ENCODE data around the gene TVP23C. TPM values are rescaled to one million over a fixed set of nuclear protein-coding genes. Genes with fewer than 3 reads are reported as not detected.
A peak's percentile ranks its signal among the peaks of the same experiment; 100 is the strongest.
"Not testable (repeated sequence)": the region's sequence is repeated elsewhere in the genome, so short reads cannot be mapped to it uniquely, and the experiment has no call there.

TVP23C gene
- total and polyA plus RNA-seq, 8 donors, result 2.4 to 74.5 (median 21.0) TPM; not detected in 2

DNA sequence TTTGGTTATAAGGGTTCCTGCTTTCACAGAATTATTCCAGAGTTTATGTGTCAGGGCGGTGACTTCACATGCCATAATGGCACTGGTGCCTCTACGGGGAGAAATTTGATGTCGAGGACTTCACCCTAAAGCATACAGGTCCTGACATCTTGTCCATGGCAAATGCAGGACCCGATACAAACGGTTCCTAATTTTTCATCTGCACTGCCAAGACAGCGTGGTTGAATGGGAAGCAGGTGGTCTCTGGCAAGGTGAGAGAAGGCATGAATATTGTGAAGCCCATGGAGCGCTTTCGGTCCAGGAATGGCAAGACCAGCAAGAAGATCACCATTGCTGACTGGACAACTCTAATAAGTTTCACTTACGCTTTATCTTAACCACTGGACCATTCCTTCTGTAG is 56.3 kb downstream of the TVP23C start:
- 95 to 99% (median 97%) methylated on average over 9 of the region's 9 CpGs for WGBS, 5 donors
- H3K4me3 ChIP-seq, result no peak overlapping the region
- H3K27me3 ChIP-seq, result no peaks in the 10 kb centered on the region
- no peaks in the 10 kb centered on the region for H3K9me3 ChIP-seq
- DNase-seq, result no peak
- H3K27ac ChIP-seq, result no peak overlapping the region
- H3K36me3 ChIP-seq, result peaks cover 0 to 10% (median 6%) of the 10 kb centered on the region in 4 donors
- TF ChIP-seq POLR2AphosphoS5 (IDR thresholded peaks at IDR 0.05) (no peak), POLR2A (IDR thresholded peaks at IDR 0.05) (no peak), EP300 (IDR thresholded peaks at IDR 0.05) (no peak), CTCF (IDR thresholded peaks at IDR 0.05) (no peak)
- intact Hi-C loops (cut with DNase I; ENCODE audit: low total_unique reads), result no loop called here
- H3K4me1 ChIP-seq, result peaks cover 0 to 28% (median 0%) of the 10 kb centered on the region in 4 donors

GRCh38 chr17:15505708-15506107 is 57.6 kb downstream of the TVP23C start:
- H3K27me3 ChIP-seq; H3K9me3 ChIP-seq; H3K27ac ChIP-seq; intact Hi-C loops (cut with DNase I; ENCODE audit: low total_unique reads); DNase-seq; H3K36me3 ChIP-seq; H3K4me3 ChIP-seq: not testable (repeated sequence)
- 97 to 99% (median 97%) methylated on average over 6 to 32 of the region's 32 CpGs for WGBS, 5 donors
- peaks cover 0 to 27% (median 0%) of the 10 kb centered on the region in 4 donors for H3K4me1 ChIP-seq

DNA sequence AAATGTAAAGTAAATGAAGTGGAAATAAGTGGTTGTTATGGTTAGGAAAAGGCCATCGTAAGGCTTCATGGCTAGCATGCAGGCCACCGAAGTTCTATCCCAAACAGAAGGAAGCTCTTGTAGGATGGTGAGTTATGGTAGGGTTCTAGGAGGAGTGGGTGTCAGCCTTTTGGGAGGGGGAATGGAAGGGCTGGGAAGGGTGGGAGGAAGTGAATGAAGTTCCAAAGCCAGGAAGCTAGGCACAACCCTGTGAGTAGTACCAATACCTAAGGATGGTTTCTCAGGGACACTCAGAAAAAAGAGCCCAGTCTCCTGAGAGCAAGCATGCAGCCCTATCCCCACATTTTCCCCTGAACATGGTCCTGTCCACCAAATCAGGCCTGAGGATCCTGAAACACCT is 59.6 kb downstream of the TVP23C start:
- intact Hi-C loops (cut with DNase I; ENCODE audit: low total_unique reads), result loop anchor here (5.0 kb wide), 1 partner anchor 246 kb away; no protein-coding TSS in a partner anchor
- Histone ChIP-seq H3K27ac (peak overlapping the region in 1 of 5 donors; percentile 18), H3K36me3 (peaks cover 0 to 10% (median 5%) of the 10 kb centered on the region in 4 donors), H3K4me3 (no peak overlapping the region), H3K4me1 (peaks cover 0 to 17% (median 0%) of the 10 kb centered on the region in 4 donors), H3K9me3 (no peaks in the 10 kb centered on the region), H3K27me3 (no peaks in the 10 kb centered on the region)
- 86 to 95% (median 93%) methylated on average over 2 of the region's 2 CpGs for WGBS, 5 donors
- TF ChIP-seq POLR2A (IDR thresholded peaks at IDR 0.05), result no peak
- no peak for TF ChIP-seq CTCF (IDR thresholded peaks at IDR 0.05)
- no peak for TF ChIP-seq POLR2AphosphoS5 (IDR thresholded peaks at IDR 0.05)
- TF ChIP-seq EP300 (IDR thresholded peaks at IDR 0.05), result no peak
- DNase-seq, result no peak

DNA sequence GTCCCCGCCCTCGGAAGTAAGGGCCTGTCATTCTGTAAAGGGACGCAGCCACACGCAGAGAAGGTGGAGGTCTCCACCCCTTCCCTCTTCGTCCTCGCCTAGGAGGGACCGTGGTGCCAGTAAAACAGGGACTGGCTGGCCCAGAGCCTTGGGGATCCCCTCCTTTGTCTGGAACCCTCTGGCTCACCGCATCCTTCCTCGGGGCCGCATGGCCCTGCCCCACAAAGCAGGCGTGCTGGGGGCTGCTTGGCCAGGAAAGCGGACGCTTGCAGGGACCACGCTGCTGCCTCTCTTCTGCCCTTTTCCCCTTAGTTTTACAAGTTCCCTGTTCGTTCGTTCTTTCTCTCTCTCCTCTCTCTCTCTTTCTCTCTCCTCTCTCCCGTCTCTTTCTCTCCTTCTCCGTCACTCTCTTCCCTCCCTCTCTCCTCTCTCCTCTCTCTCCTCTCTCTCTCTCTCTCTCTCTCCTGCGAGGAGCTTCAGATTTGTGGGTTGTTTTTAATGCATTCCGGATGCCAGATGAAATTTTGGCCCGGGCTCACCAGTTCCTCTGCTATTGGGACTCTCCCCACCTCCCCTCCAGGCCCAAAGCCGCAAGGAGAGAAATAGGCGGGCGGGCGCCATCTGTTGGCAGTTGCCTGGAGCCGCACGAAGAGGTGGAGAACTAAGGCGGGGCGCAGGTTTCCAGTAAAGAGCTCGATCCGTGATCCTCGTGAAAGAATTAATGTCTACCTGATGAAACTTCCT is 60.7 kb downstream of the TVP23C start:
- WGBS, 5 donors, result 33 to 52% (median 44%) methylated on average over 30 to 32 of the region's 32 CpGs
- H3K36me3 ChIP-seq, result peaks cover 0 to 10% (median 5%) of the 10 kb centered on the region in 4 donors
- H3K9me3 ChIP-seq, result no peaks in the 10 kb centered on the region
- TF ChIP-seq CTCF (IDR thresholded peaks at IDR 0.05) (peak in 5 of 7 experiments; percentile 70 to 81 (median 77)), POLR2AphosphoS5 (IDR thresholded peaks at IDR 0.05) (peak in 2 of 3 donors; percentile 39 to 54), EP300 (IDR thresholded peaks at IDR 0.05) (no peak), POLR2A (IDR thresholded peaks at IDR 0.05) (no peak)
- H3K27ac ChIP-seq, result peak overlapping the region; percentile 51 to 82 (median 74)
- H3K4me1 ChIP-seq, result peaks cover 0 to 17% (median 0%) of the 10 kb centered on the region in 4 donors
- DNase-seq, result peak; percentile 80 to 94
- H3K27me3 ChIP-seq, result no peaks in the 10 kb centered on the region
- intact Hi-C loops (cut with DNase I; ENCODE audit: low total_unique reads), result loop anchor here (5.0 kb wide), 1 partner anchor 245 kb away; no protein-coding TSS in a partner anchor
- H3K4me3 ChIP-seq, result peak overlapping the region; percentile 19 to 30 (median 22)

Data from stomach (tissue), 9 donors.